NT2/D1 (cell line): ENCODE measurements around the gene MCCC1.

Experiments
- SUZ12 ChIP-seq: IDR thresholded peaks from 2 replicates; pipeline ENCODE4 v1.6.1; 2011; ENCODE audit not compliant: insufficient read length, insufficient read depth; ENCODE audit errors: extremely low read depth
- YY1 ChIP-seq: IDR thresholded peaks from 2 replicates; pipeline ENCODE4 v1.6.1; 2011; ENCODE audit not compliant: insufficient read length, insufficient read depth

GRCh38 chr3:183018421-183019192, 80.7 kb downstream of the MCCC1 start:
- TF ChIP-seq SUZ12 (no peak), YY1 (no peak)
